Mononuclear cell (primary cell): ENCODE data around the gene HDDC3. TPM values are rescaled to one million over a fixed set of nuclear protein-coding genes. Genes with fewer than 3 reads are reported as not detected.
"Not testable (repeated sequence)": the region's sequence is repeated elsewhere in the genome, so short reads cannot be mapped to it uniquely, and the experiment has no call there.

Experiments used
- H3K27me3 ChIP-seq: 2 replicates; pipeline ENCODE4 v1.6.0; 2011; ENCODE audit warnings: low read length, control low read depth; ENCODE audit not compliant: insufficient read depth
- H3K4me1 ChIP-seq: 2 replicates; pipeline ENCODE4 v1.5.1; 2011; ENCODE audit warnings: mild to moderate bottlenecking, low read length, control low read depth; ENCODE audit not compliant: insufficient read depth
- H3K4me3 ChIP-seq: 2 replicates; pipeline ENCODE4 v1.5.1; 2011; ENCODE audit warnings: mild to moderate bottlenecking, low read length, moderate library complexity
- H3K9me3 ChIP-seq: 2 replicates; pipeline ENCODE4 v1.5.1; 2011; ENCODE audit warnings: low read depth, mild to moderate bottlenecking, control low read depth, low read length
- total RNA-seq: library from RNA; depleted of rRNA; stranded (reverse); fragments of >200 nt; gene quantifications from one replicate; pipeline ENCODE4 v1.2.3, GENCODE V29; 2012

Gene HDDC3
- total RNA-seq, 1 donor, result 5.0 TPM

DNA sequence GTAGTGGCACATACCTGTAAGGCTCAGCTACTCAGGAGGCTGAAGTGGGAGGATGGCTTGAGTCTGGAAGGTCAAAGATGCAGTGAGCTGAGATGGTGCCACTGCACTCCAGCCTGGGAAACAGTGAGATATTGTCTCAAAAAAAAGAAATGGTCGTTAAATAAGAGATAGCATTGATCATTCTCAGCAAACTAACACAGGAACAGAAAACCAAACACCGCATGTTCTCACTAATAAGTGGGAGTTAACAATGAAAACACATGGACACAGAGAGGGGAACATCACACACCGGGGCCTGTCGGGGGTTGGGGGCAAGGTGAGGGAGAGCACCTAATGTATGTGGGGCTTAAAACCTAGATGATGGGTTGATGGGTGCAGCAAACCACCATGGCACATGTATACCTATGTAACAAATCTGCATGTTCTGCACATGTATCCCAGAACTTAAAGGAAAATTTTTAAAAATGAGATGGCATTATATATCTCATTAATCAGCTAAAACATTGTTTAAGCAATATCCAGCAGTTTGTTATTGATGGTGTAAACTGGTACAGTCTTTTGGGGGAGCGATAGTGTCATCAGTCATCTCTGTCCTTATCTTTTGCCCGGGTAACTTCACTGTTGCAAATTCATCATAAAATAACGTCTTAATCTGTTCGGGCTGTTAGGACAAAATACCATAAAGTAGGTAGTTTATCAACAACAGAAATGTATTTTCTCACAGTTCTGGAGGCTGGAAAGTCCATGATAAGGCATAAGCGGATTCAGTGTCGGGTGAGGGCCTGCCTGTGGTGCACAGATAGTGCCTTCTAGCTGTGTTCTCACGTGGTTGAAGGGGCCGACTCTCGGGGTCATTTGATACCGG lies 30.9 kb downstream of the HDDC3 start:
- no peak overlapping the region for H3K4me3 ChIP-seq
- peaks cover 27% of the 10 kb centered on the region for H3K4me1 ChIP-seq
- no peaks in the 10 kb centered on the region for H3K9me3 ChIP-seq
- H3K27me3 ChIP-seq, result no peaks in the 10 kb centered on the region

DNA sequence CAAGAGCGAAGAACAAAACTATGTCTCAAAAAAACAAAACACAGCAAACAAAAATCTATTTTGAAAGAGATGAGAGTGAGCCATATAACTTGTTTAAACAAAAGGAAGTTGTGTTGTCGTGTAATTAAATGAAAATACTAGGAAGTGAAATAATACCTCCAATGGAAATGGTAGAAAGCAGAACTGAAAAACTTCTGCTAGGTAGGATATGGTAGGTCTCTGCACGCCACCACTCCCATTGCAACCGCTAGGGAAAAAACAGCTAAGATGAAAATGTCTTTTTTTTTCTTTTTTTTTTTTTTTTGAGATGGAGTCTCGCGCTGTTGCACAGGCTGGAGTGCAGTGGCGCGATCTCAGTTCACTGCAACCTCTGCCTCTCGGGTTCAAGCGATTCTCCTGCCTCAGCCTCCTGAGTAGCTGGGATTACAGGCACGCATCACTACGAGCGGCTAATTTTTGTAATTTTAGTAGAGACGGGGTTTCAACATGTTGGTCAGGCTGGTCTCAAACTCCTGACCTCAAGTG lies 35.2 kb downstream of the HDDC3 start:
- H3K27me3 ChIP-seq, H3K9me3 ChIP-seq, H3K4me3 ChIP-seq: not testable (repeated sequence)
- peaks cover 28% of the 10 kb centered on the region for H3K4me1 ChIP-seq

DNA sequence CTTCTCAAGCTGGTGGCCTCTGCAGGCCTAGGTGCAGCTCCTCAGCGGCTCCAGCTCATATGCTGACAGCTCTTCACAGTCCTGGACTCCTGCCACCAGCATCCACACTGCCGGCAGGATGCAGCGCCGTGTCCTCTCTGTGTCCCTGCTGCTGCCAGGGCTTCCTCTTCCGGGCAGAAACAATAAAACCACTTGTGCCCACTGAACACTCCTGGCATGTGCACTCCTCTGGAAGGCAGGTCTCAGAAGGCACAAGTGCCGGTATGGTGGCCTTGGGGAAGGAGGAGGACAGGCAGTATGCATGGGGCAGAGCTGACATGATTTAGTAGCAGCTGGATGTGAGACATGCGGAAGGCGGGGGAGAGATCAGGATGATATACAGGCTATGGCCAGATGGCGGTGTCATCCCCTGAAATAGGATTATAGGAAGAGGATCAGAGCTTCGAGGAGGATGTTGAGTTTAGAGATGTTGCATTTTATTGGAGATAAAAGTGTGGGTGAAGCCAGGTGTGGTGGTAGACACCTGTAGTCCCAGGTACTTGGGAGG lies 36.7 kb downstream of the HDDC3 start:
- H3K4me1 ChIP-seq, result peaks cover 19% of the 10 kb centered on the region
- H3K4me3 ChIP-seq, result no peak overlapping the region
- H3K27me3 ChIP-seq, result no peaks in the 10 kb centered on the region
- H3K9me3 ChIP-seq, result no peaks in the 10 kb centered on the region

DNA sequence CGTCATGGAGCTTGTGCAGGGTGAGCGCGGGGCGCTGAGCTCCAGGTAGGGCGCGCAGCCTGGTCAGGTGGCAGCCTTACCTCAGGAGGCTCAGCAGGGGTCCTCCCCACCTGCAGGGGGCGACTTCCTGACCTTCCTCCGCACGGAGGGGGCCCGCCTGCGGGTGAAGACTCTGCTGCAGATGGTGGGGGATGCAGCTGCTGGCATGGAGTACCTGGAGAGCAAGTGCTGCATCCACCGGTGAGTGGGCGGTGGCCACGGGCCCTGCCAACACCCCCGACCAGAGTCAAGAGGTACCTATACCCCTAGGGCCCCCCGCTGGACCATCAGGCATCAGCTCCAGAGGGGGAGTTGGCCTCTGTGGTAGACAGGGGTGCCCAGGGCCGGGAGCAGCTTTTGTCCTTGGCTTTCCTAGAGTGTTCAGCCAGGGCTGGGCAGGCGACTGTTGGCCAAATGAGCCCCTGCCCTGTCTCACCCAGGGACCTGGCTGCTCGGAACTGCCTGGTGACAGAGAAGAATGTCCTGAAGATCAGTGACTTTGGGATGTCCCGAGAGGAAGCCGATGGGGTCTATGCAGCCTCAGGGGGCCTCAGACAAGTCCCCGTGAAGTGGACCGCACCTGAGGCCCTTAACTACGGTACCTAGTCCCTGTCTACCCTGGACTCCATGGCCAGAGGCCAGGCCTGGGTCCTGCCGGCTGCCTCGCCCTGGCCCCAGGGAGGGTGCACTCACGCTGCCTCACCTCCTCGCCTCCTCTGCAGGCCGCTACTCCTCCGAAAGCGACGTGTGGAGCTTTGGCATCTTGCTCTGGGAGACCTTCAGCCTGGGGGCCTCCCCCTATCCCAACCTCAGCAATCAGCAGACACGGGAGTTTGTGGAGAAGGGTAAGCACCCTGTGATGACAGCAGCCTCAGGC lies 38.9 kb downstream of the HDDC3 start:
- H3K4me1 ChIP-seq, result peaks cover 19% of the 10 kb centered on the region
- H3K4me3 ChIP-seq, result no peak overlapping the region
- H3K9me3 ChIP-seq, result no peaks in the 10 kb centered on the region
- H3K27me3 ChIP-seq, result no peaks in the 10 kb centered on the region

DNA sequence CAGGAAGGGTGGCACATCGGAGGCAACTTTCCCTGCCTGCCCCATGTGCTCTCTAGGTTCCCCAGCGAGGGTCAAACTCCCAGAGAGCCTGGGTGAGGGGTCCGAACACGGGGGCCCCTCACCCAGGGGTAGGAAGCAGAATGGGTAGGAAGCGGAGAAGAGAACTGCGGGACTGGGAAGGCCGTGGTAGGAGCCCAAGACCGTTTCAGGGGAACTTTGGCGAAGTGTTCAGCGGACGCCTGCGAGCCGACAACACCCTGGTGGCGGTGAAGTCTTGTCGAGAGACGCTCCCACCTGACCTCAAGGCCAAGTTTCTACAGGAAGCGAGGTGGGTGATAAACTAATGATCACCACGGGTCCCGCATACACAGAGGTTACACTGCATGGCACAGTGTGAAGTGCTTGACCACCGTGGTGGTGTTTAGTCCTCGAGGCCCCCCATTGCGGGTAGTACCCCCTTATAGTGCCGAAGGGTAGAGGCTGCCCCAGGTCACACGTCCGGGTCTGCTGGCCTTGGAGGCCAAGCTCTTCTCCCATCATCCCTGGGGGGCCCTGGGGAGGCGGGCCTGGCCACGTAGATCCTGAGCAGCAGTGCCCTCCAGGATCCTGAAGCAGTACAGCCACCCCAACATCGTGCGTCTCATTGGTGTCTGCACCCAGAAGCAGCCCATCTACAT lies 39.7 kb downstream of the HDDC3 start:
- H3K4me3 ChIP-seq, result no peak overlapping the region
- no peaks in the 10 kb centered on the region for H3K9me3 ChIP-seq
- no peaks in the 10 kb centered on the region for H3K27me3 ChIP-seq
- peaks cover 19% of the 10 kb centered on the region for H3K4me1 ChIP-seq

DNA sequence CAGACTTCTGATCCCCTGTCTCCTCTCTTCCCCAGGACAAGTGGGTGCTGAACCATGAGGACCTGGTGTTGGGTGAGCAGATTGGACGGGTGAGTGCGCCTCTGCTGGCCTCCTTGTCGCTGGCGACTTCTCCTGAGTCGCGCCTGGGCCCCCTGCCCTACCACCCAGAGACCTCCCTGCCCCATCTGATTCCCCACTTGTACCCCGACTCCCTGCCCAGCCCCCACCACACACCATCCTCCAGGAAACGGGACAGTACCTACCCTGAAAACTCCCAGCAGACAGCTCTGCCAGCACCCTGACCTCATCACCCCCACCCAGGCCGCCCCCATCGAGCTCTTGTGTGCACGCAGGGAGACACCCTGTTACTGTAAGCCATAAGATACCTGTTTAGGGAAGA lies 40.3 kb downstream of the HDDC3 start:
- Histone ChIP-seq H3K4me1 (peaks cover 19% of the 10 kb centered on the region), H3K27me3 (no peaks in the 10 kb centered on the region), H3K4me3 (no peak overlapping the region), H3K9me3 (no peaks in the 10 kb centered on the region)

DNA sequence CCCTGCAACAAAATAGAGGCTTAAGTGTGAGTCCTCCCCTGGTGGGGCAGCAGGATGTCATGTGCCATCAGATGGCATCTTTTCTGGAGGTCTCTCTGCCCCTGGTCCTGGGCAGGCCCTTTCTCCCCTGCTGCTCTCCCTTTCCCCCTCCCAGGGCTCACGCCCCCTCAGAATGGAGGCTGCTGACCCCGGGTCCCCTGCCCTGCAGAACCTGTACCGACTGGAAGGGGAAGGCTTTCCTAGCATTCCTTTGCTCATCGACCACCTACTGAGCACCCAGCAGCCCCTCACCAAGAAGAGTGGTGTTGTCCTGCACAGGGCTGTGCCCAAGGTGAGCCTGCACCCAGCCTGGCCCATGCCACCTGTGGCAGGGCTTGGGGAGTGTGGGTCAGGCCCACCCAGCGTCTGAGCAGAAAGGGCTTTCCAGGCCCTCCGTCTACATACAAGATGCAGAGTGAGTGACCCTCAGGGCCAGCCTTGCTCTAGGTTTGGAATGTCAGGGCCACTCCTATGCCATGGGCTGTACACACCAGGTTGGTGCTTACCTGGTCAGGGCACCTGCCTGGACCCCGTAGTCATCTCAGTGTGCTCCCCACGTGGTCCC lies 40.9 kb downstream of the HDDC3 start:
- peaks cover 19% of the 10 kb centered on the region for H3K4me1 ChIP-seq
- H3K4me3 ChIP-seq, result no peak overlapping the region
- H3K27me3 ChIP-seq, result no peaks in the 10 kb centered on the region
- H3K9me3 ChIP-seq, result no peaks in the 10 kb centered on the region

DNA sequence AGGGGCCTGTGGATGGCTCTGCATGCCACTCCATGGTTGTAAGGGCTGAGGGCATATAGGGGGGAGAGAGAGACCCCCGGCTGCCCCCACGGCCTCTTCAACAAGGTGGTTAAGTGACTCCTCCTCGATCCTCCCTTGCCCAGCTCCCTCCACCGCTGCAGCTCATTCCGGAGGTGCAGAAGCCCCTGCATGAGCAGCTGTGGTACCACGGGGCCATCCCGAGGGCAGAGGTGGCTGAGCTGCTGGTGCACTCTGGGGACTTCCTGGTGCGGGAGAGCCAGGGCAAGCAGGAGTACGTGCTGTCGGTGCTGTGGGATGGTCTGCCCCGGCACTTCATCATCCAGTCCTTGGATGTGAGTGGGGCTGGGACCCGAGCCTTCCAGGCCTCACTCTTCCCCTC lies 41.5 kb downstream of the HDDC3 start:
- Histone ChIP-seq H3K9me3 (no peaks in the 10 kb centered on the region), H3K4me3 (no peak overlapping the region), H3K4me1 (peaks cover 19% of the 10 kb centered on the region), H3K27me3 (no peaks in the 10 kb centered on the region)

DNA sequence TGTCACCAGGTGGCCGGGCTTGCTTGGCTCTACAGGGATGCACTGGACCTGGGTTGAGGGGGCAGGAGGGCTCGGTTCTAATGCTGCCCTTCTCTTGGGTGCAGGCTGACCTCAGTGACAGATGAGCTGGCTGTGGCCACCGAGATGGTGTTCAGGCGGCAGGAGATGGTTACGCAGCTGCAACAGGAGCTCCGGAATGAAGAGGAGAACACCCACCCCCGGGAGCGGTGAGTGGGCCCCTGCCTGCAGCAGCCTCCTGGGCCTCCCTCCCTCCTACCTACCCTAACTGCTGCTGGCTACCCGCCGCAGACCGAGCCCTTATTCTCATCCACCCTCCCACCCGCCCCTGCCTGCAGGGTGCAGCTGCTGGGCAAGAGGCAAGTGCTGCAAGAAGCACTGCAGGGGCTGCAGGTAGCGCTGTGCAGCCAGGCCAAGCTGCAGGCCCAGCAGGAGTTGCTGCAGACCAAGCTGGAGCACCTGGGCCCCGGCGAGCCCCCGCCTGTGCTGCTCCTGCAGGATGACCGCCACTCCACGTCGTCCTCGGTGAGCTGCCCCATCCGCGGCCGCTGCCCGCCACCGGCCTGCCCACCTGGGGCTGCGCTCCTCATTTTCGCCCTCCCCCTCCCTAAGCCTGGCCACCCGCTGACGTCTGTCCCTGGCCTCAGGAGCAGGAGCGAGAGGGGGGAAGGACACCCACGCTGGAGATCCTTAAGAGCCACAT lies 42.5 kb downstream of the HDDC3 start:
- Histone ChIP-seq H3K27me3 (no peaks in the 10 kb centered on the region), H3K9me3 (no peaks in the 10 kb centered on the region), H3K4me3 (no peak overlapping the region), H3K4me1 (peaks cover 23% of the 10 kb centered on the region)

DNA sequence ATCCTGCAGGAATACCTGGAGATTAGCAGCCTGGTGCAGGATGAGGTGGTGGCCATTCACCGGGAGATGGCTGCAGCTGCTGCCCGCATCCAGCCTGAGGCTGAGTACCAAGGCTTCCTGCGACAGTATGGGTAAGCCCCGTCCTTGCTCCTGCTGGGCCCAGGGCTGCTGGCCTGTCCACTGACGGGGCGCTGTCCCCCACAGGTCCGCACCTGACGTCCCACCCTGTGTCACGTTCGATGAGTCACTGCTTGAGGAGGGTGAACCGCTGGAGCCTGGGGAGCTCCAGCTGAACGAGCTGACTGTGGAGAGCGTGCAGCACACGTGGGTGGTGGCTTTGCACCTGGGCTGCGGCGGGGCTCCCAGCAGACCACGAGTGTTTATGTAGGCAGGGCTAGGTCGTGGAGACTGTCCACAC lies 43.0 kb downstream of the HDDC3 start:
- Histone ChIP-seq H3K27me3 (no peaks in the 10 kb centered on the region), H3K9me3 (no peaks in the 10 kb centered on the region), H3K4me3 (no peak overlapping the region), H3K4me1 (peaks cover 28% of the 10 kb centered on the region)

DNA sequence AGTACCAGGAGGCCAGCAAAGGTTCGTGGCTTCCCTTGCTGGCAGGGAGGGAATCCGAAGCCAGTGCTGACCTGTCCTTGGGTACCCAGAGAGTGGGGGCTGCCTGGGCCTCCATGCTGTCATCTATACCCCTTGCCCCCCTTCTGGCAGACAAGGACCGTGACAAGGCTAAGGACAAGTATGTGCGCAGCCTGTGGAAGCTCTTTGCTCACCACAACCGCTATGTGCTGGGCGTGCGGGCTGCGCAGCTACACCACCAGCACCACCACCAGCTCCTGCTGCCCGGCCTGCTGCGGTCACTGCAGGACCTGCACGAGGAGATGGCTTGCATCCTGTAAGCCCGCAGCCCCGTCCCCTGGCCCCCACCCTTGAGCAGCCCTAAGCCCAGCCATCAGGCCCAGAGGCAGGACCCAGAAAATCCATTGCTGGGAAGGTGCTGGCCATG lies 45.3 kb downstream of the HDDC3 start:
- no peaks in the 10 kb centered on the region for H3K9me3 ChIP-seq
- H3K27me3 ChIP-seq, result no peaks in the 10 kb centered on the region
- H3K4me1 ChIP-seq, result peaks cover 43% of the 10 kb centered on the region
- H3K4me3 ChIP-seq, result no peak overlapping the region

DNA sequence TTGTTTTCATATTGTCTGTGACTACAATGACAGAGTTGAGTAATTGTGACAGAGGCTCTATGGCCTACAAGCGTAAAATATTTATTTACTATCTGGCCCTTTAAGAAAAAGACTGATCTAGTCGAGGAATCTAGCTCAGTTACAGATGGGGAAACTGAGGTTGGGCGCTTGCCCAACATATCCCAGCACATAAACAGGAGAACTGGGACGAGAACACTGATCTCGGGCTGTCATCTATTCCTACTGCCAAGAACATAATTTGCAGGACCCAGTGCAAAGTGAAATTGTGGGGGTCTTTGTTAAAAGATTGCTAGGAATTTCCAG lies 46.1 kb downstream of the HDDC3 start:
- Histone ChIP-seq H3K4me1 (peaks cover 43% of the 10 kb centered on the region), H3K9me3 (no peaks in the 10 kb centered on the region), H3K27me3 (no peaks in the 10 kb centered on the region), H3K4me3 (no peak overlapping the region)

DNA sequence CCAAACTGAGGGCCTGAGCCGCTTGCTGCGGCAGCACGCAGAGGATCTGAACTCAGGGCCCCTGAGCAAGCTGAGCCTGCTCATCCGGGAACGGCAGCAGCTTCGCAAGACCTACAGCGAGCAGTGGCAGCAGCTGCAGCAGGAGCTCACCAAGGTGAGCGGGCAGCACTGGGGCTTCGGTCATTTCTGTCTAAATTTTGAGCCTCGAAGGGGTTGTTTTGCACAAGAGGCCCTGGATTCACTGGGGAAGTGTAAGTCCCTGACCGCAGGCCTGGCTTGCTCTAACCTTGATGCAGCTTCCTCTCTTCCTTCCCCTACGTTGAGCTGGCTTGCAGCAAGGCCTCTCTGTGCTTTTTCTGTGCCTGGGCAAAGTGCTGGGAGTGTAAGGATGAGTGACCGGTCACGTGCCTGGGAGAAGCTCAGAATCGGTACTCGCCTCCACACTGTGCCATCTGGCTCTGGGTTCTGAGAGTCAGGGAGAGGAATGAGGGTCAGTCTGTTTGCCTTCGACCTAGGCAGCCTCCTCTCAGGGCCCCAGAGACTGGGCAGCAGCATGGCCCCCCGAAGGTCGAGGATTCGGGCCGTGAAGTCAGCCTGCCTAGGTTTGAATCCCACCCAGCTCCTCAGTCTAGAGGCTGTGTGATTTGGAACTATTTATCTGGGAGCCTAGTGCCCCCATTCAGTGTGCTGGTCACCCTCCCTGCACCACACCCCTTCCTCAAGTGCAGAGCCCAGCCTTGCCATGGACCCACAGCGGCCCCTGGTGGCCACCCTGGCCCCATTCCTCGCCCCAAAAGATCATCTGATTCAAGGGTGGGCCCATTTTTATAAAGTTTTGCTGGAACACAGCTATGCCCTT lies 46.7 kb downstream of the HDDC3 start:
- H3K27me3 ChIP-seq, result no peaks in the 10 kb centered on the region

More for the DNA sequence above, 46.7 kb downstream of the HDDC3 start:
- Histone ChIP-seq H3K4me3 (peak overlapping the region; percentile 67), H3K4me1 (peaks cover 43% of the 10 kb centered on the region), H3K9me3 (no peaks in the 10 kb centered on the region)
